ENCODE results near the gene TSPAN31. TPM values are rescaled to one million over a fixed set of nuclear protein-coding genes. Genes with fewer than 3 reads are reported as not detected.

Gene TSPAN31
- total and polyA plus RNA-seq, 8 donors = 12.2 to 29.8 (median 14.5) TPM

GRCh38 chr12:57751788-57752667 lies 7.2 kb downstream of the TSPAN31 start, which contains the start of gene CDK4:
CDK4 (minus strand) TSS chr12:57752310; CDS start chr12:57751717, 593 bp downstream.
- peaks cover 0 to 15% (median 14%) of the 10 kb centered on the region in 3 donors for H3K4me1 ChIP-seq
- H3K36me3 ChIP-seq = peaks cover 0 to 25% (median 14%) of the 10 kb centered on the region in 3 donors
- ATAC-seq (peak; percentile 84 to 92 (median 85)), FAIRE-seq (peak; percentile 23), DNase-seq (peak; percentile 97 to 100 (median 100))
- intact Hi-C loops (cut with DNase I) = no loop called here
- TF ChIP-seq CTCF (IDR thresholded peaks at IDR 0.05) = no peak
- peak within 1 kb of the TSS; percentile 74 to 89 (median 81) for H3K27ac ChIP-seq
- H3K27me3 ChIP-seq = no peaks in the 10 kb centered on the region
- H3K4me3 ChIP-seq = peak within 1 kb of the TSS; percentile 31 to 77 (median 74)
- H3K9me3 ChIP-seq = no peaks in the 10 kb centered on the region
- 0 to 1% methylated on average over 55 to 58 of the region's 58 CpGs for WGBS, 2 donors

GRCh38 chr12:57752668-57753000 lies 7.8 kb downstream of the TSPAN31 start:
- no peak for TF ChIP-seq CTCF (IDR thresholded peaks at IDR 0.05)
- peak overlapping the region in 1 of 4 donors; percentile 77 for H3K4me3 ChIP-seq
- 0 to 1% methylated on average over 5 of the region's 5 CpGs for WGBS, 2 donors
- H3K4me1 ChIP-seq = peaks cover 0 to 15% (median 14%) of the 10 kb centered on the region in 3 donors
- H3K9me3 ChIP-seq = no peaks in the 10 kb centered on the region
- no peak for ATAC-seq
- peaks cover 0 to 21% (median 13%) of the 10 kb centered on the region in 3 donors for H3K36me3 ChIP-seq
- intact Hi-C loops (cut with DNase I) = no loop called here
- H3K27ac ChIP-seq = peak overlapping the region; percentile 46 to 72 (median 64)
- H3K27me3 ChIP-seq = no peaks in the 10 kb centered on the region
- no peak for FAIRE-seq
- no peak for DNase-seq

GRCh38 chr12:57753756-57754337 lies 9.0 kb downstream of the TSPAN31 start:
- Histone ChIP-seq H3K4me3 (no peak overlapping the region), H3K36me3 (peaks cover 0 to 10% (median 7%) of the 10 kb centered on the region in 3 donors), H3K27ac (peak overlapping the region in 2 of 4 donors; percentile 57 to 63), H3K9me3 (no peaks in the 10 kb centered on the region), H3K27me3 (no peaks in the 10 kb centered on the region), H3K4me1 (peaks cover 0 to 15% (median 14%) of the 10 kb centered on the region in 3 donors)
- intact Hi-C loops (cut with DNase I) = no loop called here
- no peak for ATAC-seq
- WGBS, 2 donors = 28 to 35% methylated on average over 1 of the region's 1 CpG
- no peak for DNase-seq
- no peak for TF ChIP-seq CTCF (IDR thresholded peaks at IDR 0.05)
- FAIRE-seq = no peak

GRCh38 chr12:57754411-57755193 lies 9.8 kb downstream of the TSPAN31 start, which contains the start of gene MARCHF9:
MARCHF9 (plus strand) TSS chr12:57755103; CDS start chr12:57755529, 426 bp downstream.
- peak in 5 of 6 donors; percentile 73 to 83 (median 77) for DNase-seq
- Histone ChIP-seq H3K27me3 (no peaks in the 10 kb centered on the region), H3K27ac (peak within 1 kb of the TSS; percentile 42 to 63 (median 50)), H3K4me1 (peaks cover 0 to 15% (median 14%) of the 10 kb centered on the region in 3 donors), H3K9me3 (no peaks in the 10 kb centered on the region), H3K36me3 (peaks cover 0 to 6% (median 0%) of the 10 kb centered on the region in 3 donors), H3K4me3 (peak within 1 kb of the TSS; percentile 57 to 75 (median 64))
- WGBS, 2 donors = 1% methylated on average over 29 to 41 of the region's 41 CpGs
- peak; percentile 10 to 41 (median 34) for ATAC-seq
- intact Hi-C loops (cut with DNase I) = no loop called here
- TF ChIP-seq CTCF (IDR thresholded peaks at IDR 0.05) = no peak
- no peak for FAIRE-seq

Measured in pancreas (tissue), 10 donors.